H1 (cell line): ENCODE measurements around the gene GABPB2. TPM values are rescaled to one million over a fixed set of nuclear protein-coding genes. Genes with fewer than 3 reads are reported as not detected.

ENCODE experiments used
- ASH2L ChIP-seq: fragments of 200-600, 300-600 bp; sonication (generic); IDR thresholded peaks from one replicate; pipeline ENCODE4 v1.7.1; 2017; ENCODE audit warnings: low read length
- ATF3 ChIP-seq: IDR thresholded peaks from 2 replicates; pipeline ENCODE4 v1.6.1; 2011; ENCODE audit warnings: low read depth, mild to moderate bottlenecking, low read length; ENCODE audit not compliant: insufficient read depth
- CBX5 ChIP-seq: fragments of 300-800, 300-1000 bp; sonication (generic); IDR thresholded peaks from 2 replicates; pipeline ENCODE4 v1.7.1; 2016; ENCODE audit warnings: antibody characterized with exemption, low read length, low read depth
- CBX8 ChIP-seq: fragments of 300-800, 300-1000 bp; sonication (generic); IDR thresholded peaks from 2 replicates; pipeline ENCODE4 v1.7.1; 2016; ENCODE audit warnings: low read depth, low read length, borderline replicate concordance
- CHD1 ChIP-seq: IDR thresholded peaks from 2 replicates; pipeline ENCODE4 v1.6.1; 2012; ENCODE audit warnings: low read depth, low read length, improper control_type of control experiment
- CTBP2 ChIP-seq: IDR thresholded peaks from 2 replicates; pipeline ENCODE4 v1.7.0; 2011; ENCODE audit warnings: borderline replicate concordance, mild to moderate bottlenecking, moderate library complexity, mixed read lengths, low read length; ENCODE audit not compliant: insufficient read depth, insufficient read length
- CTCF ChIP-seq, 3 experiments: IDR thresholded peaks; 1 replicate in 2 of 3; 2 replicates in 1 of 3; pipeline versions ENCODE4 v1.5.1 to v1.6.1; 2011; ENCODE audit warnings: low read length in 3 of 3, mild to moderate bottlenecking in 3 of 3, inconsistent platforms in 2 of 3, low read depth in 1 of 3, moderate library complexity in 1 of 3; ENCODE audit not compliant: insufficient read depth in 1 of 3; ENCODE audit errors: control extremely low read depth in 1 of 3
- E2F6 ChIP-seq: IDR thresholded peaks from 2 replicates; pipeline ENCODE4 v1.6.1; 2012; ENCODE audit warnings: inconsistent platforms
- HDAC6 ChIP-seq: IDR thresholded peaks from one replicate; pipeline ENCODE4 v1.7.1; 2012; ENCODE audit warnings: low read depth, mild to moderate bottlenecking, inconsistent platforms, low read length, moderate library complexity
- JUND ChIP-seq: IDR thresholded peaks from 2 replicates; pipeline ENCODE4 v1.6.1; 2011; ENCODE audit warnings: mild to moderate bottlenecking, improper control_type of control experiment, low read length
- KDM4A ChIP-seq: IDR thresholded peaks from one replicate; pipeline ENCODE4 v1.7.1; 2012; ENCODE audit warnings: low read depth, mild to moderate bottlenecking, moderate library complexity, low read length, inconsistent platforms; ENCODE audit not compliant: severe bottlenecking
- KDM5A ChIP-seq: fragments of 200-600 bp; IDR thresholded peaks from 2 replicates; pipeline ENCODE4 v1.7.1; 2012; ENCODE audit warnings: mild to moderate bottlenecking, low read length, inconsistent platforms, mixed read lengths
- MAX ChIP-seq: IDR thresholded peaks from 2 replicates; pipeline ENCODE4 v1.6.1; 2012; ENCODE audit warnings: inconsistent platforms
- POLR2AphosphoS5 ChIP-seq: IDR thresholded peaks from 2 replicates; pipeline ENCODE4 v1.6.1; 2011; ENCODE audit warnings: low read depth, low read length
- RAD21 ChIP-seq, 2 experiments: IDR thresholded peaks in 1 of 2; conservative IDR thresholded peaks in 1 of 2; 2 replicates each; pipeline ENCODE4 v1.6.1; 2011; ENCODE audit warnings: low read depth in 2 of 2, low read length in 2 of 2, improper control_type of control experiment in 1 of 2, inconsistent platforms in 1 of 2, mild to moderate bottlenecking in 1 of 2, moderate library complexity in 1 of 2
- SIN3A ChIP-seq, 2 experiments: IDR thresholded peaks in 1 of 2; conservative IDR thresholded peaks in 1 of 2; 2 replicates each; pipeline ENCODE4 v1.6.1; 2011 to 2012; ENCODE audit warnings: low read length in 2 of 2, improper control_type of control experiment in 1 of 2, low read depth in 1 of 2, mild to moderate bottlenecking in 1 of 2
- SP2 ChIP-seq: IDR thresholded peaks from 2 replicates; pipeline ENCODE4 v1.6.1; 2012; ENCODE audit warnings: mild to moderate bottlenecking, low read length, inconsistent platforms
- SRF ChIP-seq: IDR thresholded peaks from 2 replicates; pipeline ENCODE4 v1.6.1; 2011; ENCODE audit warnings: mild to moderate bottlenecking, low read depth, low read length, moderate library complexity
- TAF7 ChIP-seq: optimal IDR thresholded peaks from 2 replicates; pipeline ENCODE3; 2011; ENCODE audit warnings: low read depth, mild to moderate bottlenecking, inconsistent platforms, low read length, moderate library complexity, borderline replicate concordance
- YY1 ChIP-seq: IDR thresholded peaks from 2 replicates; pipeline ENCODE4 v1.6.1; 2011; ENCODE audit warnings: low read depth, mild to moderate bottlenecking, low read length
- polyA plus RNA-seq, 7 experiments: library from polyadenylated mRNA; depleted of rRNA in 3 of 7; stranded (reverse) in 5 of 7; unstranded in 2 of 7; fragments of >200 nt in 5 of 7; fragments of 200-250 nt in 2 of 7; gene quantifications; 1 replicate in 5 of 7; 2 replicates in 1 of 7; 4 replicates in 1 of 7; pipeline versions ENCODE4 v1.2.1 to v1.2.3, GENCODE V29; 2011 to 2013; ENCODE audit warnings: missing spikeins in 2 of 7, mixed read lengths in 2 of 7
- total RNA-seq: library from RNA; stranded (reverse); fragmentation: NEBNext Ultra II Directional; extraction: Animal tissue kit (Norgen Biotek cat#: 25700); gene quantifications from 2 replicates; pipeline ENCODE4 v1.2.1, GENCODE V29; 2021

GABPB2 gene
- total and polyA plus RNA-seq, 2 of the 8 experiments (the other 6 are each of a cell fraction or from before 2014, with no cell fraction given), result 1.8 to 2.4 TPM

GRCh38 chr1:151047925-151048644 is 22.5 kb upstream of the GABPB2 start (continued):
- TF ChIP-seq CTCF (IDR thresholded peaks at IDR 0.05; ENCODE audit: control extremely low read depth in 1 of 3, insufficient read depth in 1 of 3, low read depth in 1 of 3, low read length in 3 of 3), result peak; percentile 73 to 84 (median 82)
- no peak for TF ChIP-seq ATF3
- peak; percentile 63 to 69; a peak in 2 of 4 replicates for TF ChIP-seq SIN3A (conservative IDR thresholded peaks at IDR 0.05 in 1 of 2, IDR thresholded peaks at IDR 0.05 in 1 of 2; ENCODE audit: low read depth in 1 of 2, low read length in 2 of 2)
- TF ChIP-seq CTBP2, result no peak
- no peak for TF ChIP-seq KDM5A
- peak; percentile 89 for TF ChIP-seq YY1
- no peak for TF ChIP-seq SP2
- peak; percentile 68 for TF ChIP-seq TAF7
- peak; percentile 59 for TF ChIP-seq MAX
- TF ChIP-seq KDM4A, result peak; percentile 90
- no peak for TF ChIP-seq CBX8
- no peak for TF ChIP-seq CHD1
- no peak for TF ChIP-seq HDAC6
- TF ChIP-seq CBX5, result no peak
- TF ChIP-seq ASH2L, result peak; percentile 92
- TF ChIP-seq SRF, result no peak
- peak; percentile 76 for TF ChIP-seq E2F6
- TF ChIP-seq JUND, result no peak
- TF ChIP-seq POLR2AphosphoS5, result peak; percentile 71
- peak in 1 of 2 experiments; percentile 23; a peak in 2 of 4 replicates for TF ChIP-seq RAD21 (IDR thresholded peaks at IDR 0.05 in 1 of 2, conservative IDR thresholded peaks at IDR 0.05 in 1 of 2; ENCODE audit: low read depth in 2 of 2, low read length in 2 of 2)
